Left lung (tissue), 10 donors: ENCODE results near the gene ZNF316. TPM values are rescaled to one million over a fixed set of nuclear protein-coding genes. Genes with fewer than 3 reads are reported as not detected.

ENCODE experiments used
- ATAC-seq: fragments of 200-7000 bp; cut with Tn5 transposase; one replicate; pipeline ENCODE4 v1.9.1; 2020; ENCODE audit warnings: moderate library complexity
- DNase-seq, 4 donors: peaks; one replicate each; pipeline ENCODE4 v3.0.0-alpha.2; 2013 to 2020
- H3K27ac ChIP-seq, 2 donors: fragments of 200-600 bp; sonication (generic) in 1 of 2; one replicate each; pipeline versions ENCODE4 v1.5.0 to v1.8.0; 2020 to 2021
- H3K27me3 ChIP-seq, 2 donors: fragments of 200-600 bp; sonication (generic) in 1 of 2; one replicate each; pipeline versions ENCODE4 v1.5.0 to v1.8.0; 2020 to 2021
- H3K36me3 ChIP-seq, 2 donors: fragments of 200-600 bp; sonication (generic) in 1 of 2; one replicate each; pipeline versions ENCODE4 v1.5.0 to v1.8.0; 2020 to 2021
- H3K4me1 ChIP-seq, 2 donors: fragments of 200-600 bp; one replicate each; pipeline ENCODE4 v1.8.0; 2021
- H3K4me3 ChIP-seq, 2 donors: fragments of 200-600 bp; sonication (generic) in 1 of 2; one replicate each; pipeline versions ENCODE4 v1.5.0 to v1.8.0; 2020 to 2021; ENCODE audit warnings: mild to moderate bottlenecking in 1 of 2
- H3K9me3 ChIP-seq, 2 donors: fragments of 200-600 bp; sonication (generic) in 1 of 2; one replicate each; pipeline versions ENCODE4 v1.5.0 to v1.8.0; 2020 to 2021
- CTCF ChIP-seq, 2 donors: fragments of 200-600 bp; sonication (generic) in 1 of 2; IDR thresholded peaks; one replicate each; pipeline versions ENCODE4 v1.5.0 to v1.8.0; 2021; ENCODE audit warnings: antibody characterized with exemption in 2 of 2
- intact Hi-C, 2 donors: fragments of 100-400 bp; cut with DNase I; formaldehyde crosslinking; loops; one replicate each; pipeline versions ENCODE4 v1.11.2 to v1.14.2; 2022
- polyA plus RNA-seq, 6 donors: library from polyadenylated mRNA; unstranded; fragments of 120-200 nt; gene quantifications; one replicate each; pipeline ENCODE4 v1.2.1, GENCODE V29; 2013; ENCODE audit not compliant: insufficient read length in 6 of 6
- total RNA-seq, 2 donors: library from RNA; stranded (reverse); fragmentation: NEBNext Ultra II Directional; extraction: Animal tissue kit (Norgen Biotek cat#: 25700); gene quantifications; one replicate each; pipeline ENCODE4 v1.2.1, GENCODE V29; 2021
- donor health status: DM: no; HTN: yes; CAD: no.
- donor health status: DM: no; HTN: no; CAD: no.

ZNF316 gene
- total and polyA plus RNA-seq, 8 donors: 29.3 to 52.9 (median 46.9) TPM

- Histone ChIP-seq H3K4me3 (no peak overlapping the region), H3K9me3 (peaks cover 0 to 28% of the 10 kb centered on the region in 2 donors), H3K36me3 (peaks cover 0 to 66% of the 10 kb centered on the region in 2 donors), H3K4me1 (peaks cover 0 to 3% of the 10 kb centered on the region in 2 donors), H3K27ac (no peak overlapping the region), H3K27me3 (peaks cover 0 to 6% of the 10 kb centered on the region in 2 donors)
- DNase-seq: peak in 1 of 4 donors; percentile 6
- intact Hi-C loops: no loop called here
- no peak for ATAC-seq
- TF ChIP-seq CTCF (IDR thresholded peaks at IDR 0.05): no peak
Observed at GRCh38 chr7:6654113-6654841, 17.2 kb downstream of the ZNF316 start.

GRCh38 chr7:6654842-6655610 is 17.9 kb downstream of the ZNF316 start:
- ATAC-seq (no peak), DNase-seq (peak in 1 of 4 donors; percentile 26)
- Histone ChIP-seq H3K4me3 (no peak overlapping the region), H3K36me3 (peaks cover 0 to 59% of the 10 kb centered on the region in 2 donors), H3K27ac (no peak overlapping the region), H3K27me3 (peaks cover 0 to 7% of the 10 kb centered on the region in 2 donors), H3K9me3 (peaks cover 0 to 26% of the 10 kb centered on the region in 2 donors), H3K4me1 (peaks cover 0 to 3% of the 10 kb centered on the region in 2 donors)
- TF ChIP-seq CTCF (IDR thresholded peaks at IDR 0.05): no peak
- intact Hi-C loops: no loop called here

- intact Hi-C loops: no loop called here
- DNase-seq (peak in 1 of 4 donors; percentile 67), ATAC-seq (no peak)
- Histone ChIP-seq H3K4me3 (no peak overlapping the region), H3K36me3 (peaks cover 0 to 51% of the 10 kb centered on the region in 2 donors), H3K27ac (no peak overlapping the region), H3K27me3 (peaks cover 0 to 11% of the 10 kb centered on the region in 2 donors), H3K4me1 (peaks cover 0 to 3% of the 10 kb centered on the region in 2 donors), H3K9me3 (peaks cover 0 to 20% of the 10 kb centered on the region in 2 donors)
- no peak for TF ChIP-seq CTCF (IDR thresholded peaks at IDR 0.05)
Observed at GRCh38 chr7:6655636-6656385, 18.7 kb downstream of the ZNF316 start.

GRCh38 chr7:6656413-6656812 is 19.3 kb downstream of the ZNF316 start:
- no peak for TF ChIP-seq CTCF (IDR thresholded peaks at IDR 0.05)
- peaks cover 0 to 14% of the 10 kb centered on the region in 2 donors for H3K9me3 ChIP-seq
- H3K4me3 ChIP-seq: no peak overlapping the region
- ATAC-seq (no peak), DNase-seq (no peak)
- no peak overlapping the region for H3K27ac ChIP-seq
- H3K36me3 ChIP-seq: peaks cover 0 to 45% of the 10 kb centered on the region in 2 donors
- H3K4me1 ChIP-seq: peaks cover 0 to 3% of the 10 kb centered on the region in 2 donors
- intact Hi-C loops: no loop called here
- H3K27me3 ChIP-seq: peaks cover 0 to 13% of the 10 kb centered on the region in 2 donors
